DMS153 treated with DMSO at 0.1 percent for 48 hours (cell line): ENCODE data around the gene SRGAP2C.
"Not testable (repeated sequence)": the region's sequence is repeated elsewhere in the genome, so short reads cannot be mapped to it uniquely, and the experiment has no call there.

Experiments used
- DNase-seq: peaks from one replicate; lab custom pipeline; 2025; ENCODE audit not compliant: unreplicated experiment; lab: John Stamatoyannopoulos, UW

Gene SRGAP2C

DNA sequence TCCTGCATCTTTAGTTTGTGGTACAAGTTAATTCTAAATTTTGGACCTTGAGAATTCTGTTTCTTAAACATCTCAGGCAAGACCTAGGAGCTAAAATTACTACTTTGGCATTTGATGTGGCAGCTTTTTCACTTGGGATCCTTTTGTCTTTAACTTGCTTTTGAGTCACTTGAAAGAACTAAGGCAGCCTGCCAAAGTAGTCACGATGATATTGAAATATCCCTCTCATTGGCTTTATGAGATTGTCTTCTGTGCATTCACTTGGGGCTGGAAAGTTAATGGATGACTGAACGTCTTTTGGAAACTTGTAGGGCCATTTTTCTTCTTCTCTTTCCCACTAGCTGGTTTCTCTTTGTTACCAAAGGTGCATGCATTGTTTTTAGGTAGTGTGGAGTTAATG is 90.7 kb downstream of the SRGAP2C start:
- DNase-seq = not testable (repeated sequence)

DNA sequence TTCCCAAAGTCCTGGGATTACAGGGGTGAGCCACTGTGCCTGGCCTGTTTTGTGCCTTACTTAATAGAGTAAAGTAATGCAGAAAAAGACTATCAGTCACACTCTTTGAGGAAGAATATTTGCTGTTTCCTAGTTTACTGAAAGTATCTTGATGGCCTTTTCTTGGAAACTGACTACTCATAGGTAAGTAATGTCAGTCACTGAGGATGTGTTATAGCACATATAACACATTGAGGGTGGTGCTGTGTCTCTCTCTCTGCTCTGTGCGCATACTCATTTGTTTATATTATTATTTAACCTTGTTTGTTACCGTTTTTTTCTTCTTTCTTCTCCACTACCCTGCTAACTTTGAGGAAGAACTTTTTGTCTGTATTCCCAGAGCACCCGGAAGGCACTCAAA is 93.4 kb downstream of the SRGAP2C start:
- DNase-seq = not testable (repeated sequence)

DNA sequence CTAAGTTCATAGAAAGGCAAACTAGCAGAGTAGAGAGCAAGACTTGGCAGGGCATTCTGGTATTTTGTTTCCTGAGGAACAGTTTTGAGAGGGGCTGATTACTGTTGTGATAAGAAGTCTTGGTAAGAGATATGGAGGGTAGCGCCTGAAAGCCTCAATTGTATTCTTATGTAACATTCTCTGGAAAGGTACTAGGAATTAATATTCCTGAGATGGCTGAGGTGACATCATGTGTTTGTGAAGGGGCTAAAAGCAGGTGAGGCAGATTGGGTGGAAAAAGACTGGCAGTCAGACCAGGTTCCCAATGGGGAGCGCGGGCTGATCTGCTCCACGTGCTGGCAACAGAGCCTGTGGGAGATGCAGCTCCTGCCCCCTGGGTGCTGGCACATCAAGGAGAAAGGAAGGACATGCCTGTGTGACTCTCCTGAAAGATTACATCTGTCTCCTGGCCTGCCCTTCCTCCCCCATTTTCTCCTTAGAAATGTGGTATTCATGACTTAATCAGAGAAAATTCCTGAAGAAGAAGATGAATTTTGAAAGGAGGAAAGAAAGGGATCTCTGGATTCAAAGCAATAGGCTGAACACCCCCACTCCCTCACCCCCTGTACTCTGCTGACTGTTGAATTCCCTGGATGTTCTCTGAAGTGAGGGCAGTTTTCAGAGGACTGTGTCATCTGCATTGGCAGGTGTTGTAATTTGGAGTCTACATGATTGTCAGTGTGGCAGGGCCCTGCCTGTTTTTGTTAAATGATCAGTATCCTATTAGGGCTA is 94.2 kb downstream of the SRGAP2C start:
- DNase-seq = not testable (repeated sequence)

DNA sequence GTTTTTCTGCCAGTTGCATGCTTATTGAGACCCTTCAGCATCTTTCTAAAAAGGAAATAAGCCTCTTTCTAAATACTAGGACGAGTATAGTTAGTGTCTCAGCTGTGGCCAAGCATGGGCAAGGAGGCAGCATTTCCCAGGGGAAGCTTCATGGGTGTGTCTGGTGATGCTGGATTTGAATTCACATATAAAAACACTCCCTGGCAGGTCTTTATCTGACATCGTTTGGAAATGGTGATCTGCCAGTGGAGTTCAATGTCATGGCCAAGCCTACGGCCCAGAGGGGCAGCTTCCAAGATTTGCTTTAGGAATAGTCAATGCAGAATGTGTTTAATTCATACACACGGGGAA is 94.7 kb downstream of the SRGAP2C start:
- not testable (repeated sequence) for DNase-seq

DNA sequence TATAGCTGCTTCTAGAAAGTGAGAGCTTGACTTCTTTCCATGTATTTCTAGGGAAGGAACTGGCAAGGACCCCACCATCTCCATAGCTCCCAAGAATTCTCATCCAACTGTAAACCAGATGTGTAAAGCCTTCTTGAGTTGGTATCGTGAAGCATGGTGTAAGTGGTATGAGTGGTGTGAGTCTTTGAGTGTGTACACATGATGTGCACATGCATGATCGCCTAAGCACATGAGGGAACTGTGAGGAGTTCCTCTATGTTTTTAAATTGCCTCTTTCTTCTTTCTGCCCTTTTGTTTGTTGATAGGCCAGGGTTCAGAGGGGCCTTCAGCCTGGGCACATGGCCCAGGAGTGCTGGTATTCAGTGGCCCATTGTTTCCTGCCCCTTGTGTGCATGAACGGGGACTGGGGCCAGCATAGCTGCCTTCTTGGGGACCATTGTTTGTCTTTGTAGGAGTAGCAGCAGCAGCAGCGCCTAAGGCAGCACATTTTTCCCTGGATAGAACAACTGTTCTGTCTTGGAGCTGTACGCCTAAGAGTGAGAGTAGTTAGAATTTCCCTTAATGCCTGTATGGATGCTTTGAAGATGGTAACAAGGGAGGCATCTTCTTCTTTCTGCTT is 96.0 kb downstream of the SRGAP2C start:
- DNase-seq = not testable (repeated sequence)

DNA sequence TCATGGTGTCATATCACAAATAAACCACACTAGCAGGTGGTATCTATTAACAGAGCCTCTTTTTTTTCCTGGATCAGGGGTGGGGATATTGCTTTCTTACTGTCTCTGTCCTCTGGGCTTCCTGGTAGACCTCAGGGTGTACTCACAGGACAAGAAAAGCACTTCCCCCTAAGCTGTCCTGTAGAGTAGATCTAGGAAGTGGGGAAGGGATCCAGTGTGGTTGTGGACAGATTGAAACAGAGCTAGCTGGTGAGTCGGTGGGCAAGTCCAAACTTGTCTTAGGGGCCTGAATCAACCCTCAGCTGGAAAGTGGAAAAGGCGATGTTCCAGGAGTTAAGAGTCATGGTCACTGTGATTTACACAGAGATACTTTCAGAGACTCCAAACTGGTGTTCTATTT is 96.7 kb downstream of the SRGAP2C start:
- not testable (repeated sequence) for DNase-seq

DNA sequence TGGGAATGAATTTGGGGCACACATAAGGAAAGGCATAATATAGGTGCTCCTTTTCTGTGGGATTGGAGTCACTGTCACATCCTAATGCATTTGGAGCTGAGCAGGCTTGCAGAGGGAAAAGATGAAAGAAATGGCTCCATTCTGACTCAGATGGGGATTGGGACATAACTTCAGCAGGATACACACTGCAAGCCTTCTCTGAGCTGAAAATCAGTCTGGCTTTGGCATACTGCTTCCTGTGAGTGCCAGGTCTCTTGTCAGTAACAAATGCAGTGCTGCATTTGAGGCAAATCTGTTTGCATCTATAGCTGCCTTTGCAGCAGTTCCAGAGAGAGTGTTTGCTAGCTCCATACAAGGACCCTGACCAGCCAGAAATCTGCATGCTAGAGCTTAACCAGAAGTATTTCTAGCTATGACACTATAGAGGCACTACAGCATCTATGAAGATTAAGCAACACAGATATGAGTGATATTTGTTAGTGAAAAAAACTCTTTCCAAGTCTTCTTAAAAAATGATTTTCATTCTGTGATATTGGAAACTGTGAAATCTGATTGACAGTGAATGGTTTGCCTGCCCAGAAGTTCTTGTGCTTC is 98.9 kb downstream of the SRGAP2C start:
- not testable (repeated sequence) for DNase-seq

DNA sequence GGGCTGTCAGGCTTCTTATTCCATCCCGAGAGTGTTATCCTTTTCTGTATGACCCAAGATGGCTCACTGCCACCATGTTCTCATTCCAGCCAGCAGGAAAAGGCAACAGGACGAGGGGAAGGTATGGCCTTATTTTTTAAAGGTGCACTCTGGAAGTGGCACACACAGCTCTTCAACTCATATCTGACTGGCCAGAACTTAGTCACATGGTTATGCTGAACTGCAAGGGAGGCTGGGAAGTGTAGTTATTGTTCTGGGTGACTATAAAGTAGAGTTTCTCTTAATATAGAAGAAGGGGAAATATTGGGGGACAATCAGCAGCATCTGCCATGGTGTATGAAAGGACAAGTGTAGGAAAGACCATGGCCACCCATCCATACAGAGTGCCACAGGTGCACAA is 107.8 kb downstream of the SRGAP2C start:
- DNase-seq = not testable (repeated sequence)

DNA sequence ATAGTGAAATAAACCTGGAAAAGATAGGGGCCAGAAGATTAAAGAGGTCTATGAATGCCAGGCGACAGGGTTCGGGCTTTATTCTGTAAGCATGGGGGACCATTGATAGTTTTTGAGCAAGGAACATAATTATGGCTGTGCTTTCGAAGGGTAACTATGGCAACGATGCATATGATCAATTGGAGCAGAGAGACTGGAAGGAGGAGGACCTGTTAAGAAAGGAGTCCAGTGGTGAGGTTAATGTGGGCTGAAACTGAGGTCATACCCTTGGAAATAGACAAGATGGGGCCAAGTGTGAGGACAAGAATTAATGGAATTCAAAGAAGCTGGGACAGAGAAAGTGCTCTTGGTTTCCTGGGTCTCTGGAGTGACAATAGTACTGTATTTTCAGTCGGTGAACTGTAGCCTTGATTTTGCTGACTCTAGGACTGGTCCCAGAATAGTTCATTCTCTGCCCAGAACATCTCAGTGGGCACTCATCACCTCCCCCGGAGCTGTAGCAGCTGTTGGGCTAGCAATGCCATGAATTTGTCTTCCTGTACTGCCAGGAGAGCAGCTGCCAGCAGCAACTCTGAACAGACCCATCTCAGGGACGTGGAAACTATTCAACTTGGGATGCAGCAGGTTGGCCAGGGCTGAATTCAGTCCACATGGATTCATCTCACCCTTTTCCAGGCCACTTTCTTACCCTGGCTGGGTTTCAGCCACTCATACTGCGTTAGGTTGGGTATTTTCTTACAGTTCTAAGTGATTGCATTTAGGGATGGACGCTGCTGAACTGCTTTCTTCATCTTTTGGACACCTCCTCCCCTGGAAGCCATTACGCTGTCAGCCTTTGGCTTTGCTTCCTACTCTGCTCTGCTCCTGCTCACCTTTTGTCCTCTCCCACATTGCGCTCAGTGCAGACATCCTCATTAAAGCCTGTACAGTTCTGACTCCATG is 108.8 kb downstream of the SRGAP2C start:
- not testable (repeated sequence) for DNase-seq

DNA sequence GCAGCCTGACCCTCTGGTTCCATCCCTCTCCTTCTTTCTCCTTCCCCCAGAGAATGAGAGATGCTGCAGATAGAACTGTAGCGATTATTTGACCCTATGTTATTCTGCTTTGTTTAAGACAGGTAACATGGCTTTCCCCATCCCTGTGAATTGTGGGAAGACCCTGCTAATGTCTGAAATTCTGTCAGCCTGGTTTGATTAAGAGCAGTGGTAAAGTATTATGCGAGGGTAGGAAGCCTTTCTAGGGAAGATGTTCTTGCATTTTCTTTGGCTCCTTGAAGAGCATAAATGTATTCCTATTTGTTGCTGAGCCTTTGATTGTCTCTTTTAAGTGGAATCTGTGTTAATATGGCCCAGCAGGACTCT is 109.4 kb downstream of the SRGAP2C start:
- DNase-seq = not testable (repeated sequence)

DNA sequence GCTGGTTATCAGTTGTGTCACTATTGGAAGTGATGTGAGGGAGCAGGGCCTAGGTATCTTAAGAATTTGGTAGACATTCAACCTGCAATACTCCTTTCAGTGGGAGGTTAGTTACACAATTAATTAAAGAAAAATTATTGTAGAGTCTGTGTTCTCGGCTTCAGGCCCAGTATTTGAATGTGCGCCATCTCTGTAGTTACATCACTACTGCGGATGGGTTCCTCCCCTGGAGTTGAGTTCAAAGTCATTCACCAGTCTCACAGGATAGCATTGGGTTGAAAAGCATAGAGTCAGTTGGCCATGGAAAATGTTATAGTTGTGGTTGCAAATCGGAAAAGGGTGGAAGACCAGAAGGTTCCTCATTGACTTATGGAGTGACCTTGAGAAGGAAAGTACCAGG is 111.8 kb downstream of the SRGAP2C start:
- DNase-seq = not testable (repeated sequence)

DNA sequence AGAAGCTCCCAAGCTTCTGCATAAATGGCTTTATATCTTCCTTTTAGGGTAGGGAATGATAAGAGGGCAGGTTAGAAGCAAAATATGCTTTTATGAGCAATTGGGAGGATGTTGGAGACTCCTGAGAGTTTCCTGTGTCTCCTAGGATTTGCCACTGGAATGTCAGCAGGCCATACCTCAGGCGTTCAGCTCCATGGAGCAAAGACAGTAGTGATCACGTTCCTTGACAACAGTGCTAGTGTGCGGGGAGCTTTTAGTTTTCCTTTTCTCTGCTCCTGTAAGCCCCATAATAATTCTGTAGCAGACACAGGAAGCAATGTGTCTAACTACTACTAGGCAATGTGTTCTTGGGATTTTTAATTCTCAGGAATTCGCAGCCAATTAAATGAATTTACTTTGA is 113.8 kb downstream of the SRGAP2C start:
- DNase-seq = not testable (repeated sequence)

DNA sequence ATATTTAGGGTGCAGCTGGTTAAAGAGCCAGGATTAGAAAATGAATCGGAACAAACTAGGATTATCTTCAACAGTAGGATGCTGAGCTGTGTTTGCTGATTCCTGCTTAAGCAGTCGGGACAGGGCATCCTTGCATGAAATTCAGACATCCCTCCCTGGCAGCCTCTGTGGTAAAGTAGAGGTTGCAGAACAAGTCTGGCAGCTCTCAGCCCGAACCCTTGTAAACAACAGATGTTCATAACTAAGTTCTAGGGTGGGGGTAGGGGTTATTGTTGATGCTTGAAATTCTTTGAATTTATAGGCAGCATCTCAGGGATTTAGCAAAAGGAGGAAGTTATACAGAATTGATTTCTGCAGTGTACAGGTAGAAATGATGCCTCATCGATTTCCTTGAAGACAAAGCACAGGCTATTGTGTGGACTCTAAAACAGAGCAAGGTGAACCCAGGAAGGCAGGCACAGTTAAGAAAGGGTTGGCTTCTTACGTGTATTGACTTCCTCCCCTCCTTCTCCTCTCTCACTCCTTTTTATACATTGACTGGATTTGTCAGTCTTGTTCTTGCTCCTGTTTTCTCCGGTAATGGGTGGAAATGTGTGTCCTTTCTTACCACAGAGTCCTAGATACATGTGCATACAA is 114.9 kb downstream of the SRGAP2C start:
- DNase-seq = not testable (repeated sequence)

DNA sequence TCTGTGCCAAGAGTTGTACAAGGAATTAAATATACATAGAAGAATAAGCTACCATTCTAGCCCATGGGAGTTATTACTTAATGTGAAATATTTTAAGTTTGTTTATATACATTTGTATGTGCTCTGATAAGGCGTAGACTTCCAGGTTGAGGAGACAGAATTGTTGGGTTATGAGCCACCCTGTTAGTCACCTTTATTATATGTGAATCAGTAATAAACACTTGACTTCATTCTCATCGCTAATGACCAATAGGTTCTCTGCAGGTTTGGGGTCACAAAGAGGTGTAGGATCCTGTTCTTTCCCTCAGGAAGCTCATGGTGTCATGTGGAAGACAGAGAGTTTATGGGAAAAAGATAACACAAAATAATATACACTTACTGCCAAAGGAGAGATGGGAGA is 117.1 kb downstream of the SRGAP2C start:
- DNase-seq = not testable (repeated sequence)

DNA sequence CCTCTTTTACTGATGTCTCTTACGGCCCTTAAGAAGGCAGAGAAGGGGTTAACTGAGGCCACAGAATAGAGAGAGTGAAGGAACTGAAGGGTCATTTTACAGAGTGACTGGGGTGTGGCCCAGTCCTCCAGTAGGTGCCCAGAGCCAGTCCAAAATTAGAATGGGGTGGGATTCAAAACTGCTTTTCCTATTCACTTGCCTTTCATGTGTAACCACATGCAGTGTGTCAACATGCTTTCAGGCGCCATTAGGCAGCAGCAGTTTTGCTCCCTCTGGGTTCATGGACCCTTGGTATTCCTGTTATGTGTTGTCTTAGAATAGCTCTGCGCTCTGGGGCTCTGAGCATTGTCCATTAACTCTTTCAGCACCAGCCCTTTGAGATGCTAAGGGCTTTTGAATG is 123.0 kb downstream of the SRGAP2C start:
- DNase-seq = not testable (repeated sequence)

DNA sequence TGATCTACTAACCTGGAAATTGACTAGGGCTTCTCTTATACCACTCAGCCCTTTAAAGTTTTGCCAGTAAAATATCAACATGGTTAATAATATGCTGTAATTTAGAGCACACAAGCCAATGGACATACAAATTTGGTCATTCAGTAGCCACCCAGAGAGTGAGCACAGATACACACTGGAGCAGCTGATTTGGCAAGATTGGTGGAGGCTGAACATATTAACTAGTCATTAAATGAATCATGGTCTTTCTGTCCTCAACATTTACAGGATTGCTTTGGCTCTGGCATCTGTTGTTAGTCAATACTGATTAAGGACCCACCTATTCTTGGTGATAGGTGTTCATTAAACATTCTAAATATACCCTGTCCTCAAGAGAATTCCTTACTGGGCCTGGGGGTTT is 130.7 kb downstream of the SRGAP2C start:
- DNase-seq = not testable (repeated sequence)

DNA sequence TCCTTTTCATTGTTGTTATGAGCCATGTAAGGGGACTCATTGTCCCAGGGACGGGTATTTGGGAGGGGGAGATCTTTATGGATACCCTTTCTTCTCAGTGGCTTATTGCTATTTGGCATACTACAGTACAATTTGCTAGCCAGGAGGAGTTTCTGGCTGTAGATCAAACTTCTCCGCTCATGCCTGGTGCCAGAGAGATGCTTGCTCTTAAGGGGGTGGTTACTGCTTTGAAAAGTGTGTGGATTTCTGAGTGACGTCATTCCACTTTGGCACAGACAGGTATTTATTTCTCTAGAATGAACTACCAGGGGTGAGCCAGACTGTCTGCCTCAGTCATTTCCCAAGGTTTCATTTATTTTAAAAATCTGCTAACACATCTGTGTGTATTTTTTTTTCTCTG is 131.3 kb downstream of the SRGAP2C start:
- not testable (repeated sequence) for DNase-seq

DNA sequence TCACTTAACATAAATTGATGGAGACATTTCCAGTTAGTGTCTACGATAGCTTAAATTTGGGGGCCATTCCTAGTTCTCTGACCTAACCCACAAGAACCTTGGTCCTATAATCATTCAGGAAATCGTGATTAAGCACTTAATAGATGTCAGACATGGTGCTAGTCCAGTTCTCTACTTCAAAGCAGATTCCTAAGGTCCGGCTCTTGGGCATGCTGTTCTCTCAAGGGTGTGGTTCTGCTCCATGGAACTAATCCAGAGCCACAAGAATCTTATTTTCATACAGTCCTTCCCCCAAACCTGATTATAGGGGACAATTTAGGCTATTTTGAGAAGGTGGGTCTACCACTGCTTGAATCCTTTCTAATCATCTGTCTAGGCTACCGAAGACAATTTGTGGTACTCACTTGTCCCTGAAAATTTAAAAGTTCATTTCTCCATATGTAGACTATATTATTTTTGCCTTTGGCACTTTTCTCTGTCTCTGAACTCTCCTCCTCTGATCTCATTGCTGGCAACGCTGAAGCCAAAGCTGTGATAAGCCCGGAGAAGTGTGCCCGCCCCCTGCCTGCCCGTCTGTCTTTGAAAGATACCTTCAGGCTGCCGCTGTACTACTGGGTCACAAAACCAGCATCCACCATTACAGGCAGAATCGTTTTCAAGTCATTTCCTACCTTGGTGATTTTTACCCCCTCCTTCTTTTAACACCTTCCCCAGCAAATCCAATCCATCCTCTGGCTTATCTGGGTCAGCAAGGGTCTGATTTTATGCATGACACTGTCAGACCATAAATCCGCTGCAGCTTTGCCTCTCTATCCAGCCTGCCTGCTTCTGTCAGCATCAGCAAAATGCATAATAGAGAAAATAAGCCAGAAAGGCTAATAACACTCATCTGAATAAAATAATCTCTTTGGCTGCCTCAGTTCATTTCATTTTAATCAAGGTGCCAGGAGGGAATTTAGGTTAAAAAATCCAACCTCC is 133.0 kb downstream of the SRGAP2C start:
- not testable (repeated sequence) for DNase-seq

DNA sequence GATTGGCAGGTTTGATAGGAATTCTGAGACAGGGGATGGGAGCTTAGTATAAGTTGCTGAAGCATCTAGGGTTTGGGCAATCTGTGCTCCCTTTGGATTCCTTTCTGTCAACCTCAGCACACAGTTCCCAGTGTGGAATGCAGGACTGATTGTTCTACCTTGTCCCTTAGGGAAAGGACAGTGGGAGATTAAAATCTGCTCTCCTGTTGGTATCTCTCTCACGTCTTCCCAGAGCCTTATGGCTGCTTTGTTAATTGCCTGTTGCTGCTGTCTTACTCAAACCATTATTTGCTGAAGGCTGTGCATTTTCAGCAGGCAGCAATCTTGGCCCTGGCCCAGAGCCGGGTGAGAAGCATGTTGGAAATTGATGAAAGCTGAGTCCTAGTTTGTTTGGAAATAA is 133.9 kb downstream of the SRGAP2C start:
- not testable (repeated sequence) for DNase-seq
